NCI-H82 treated with DMSO at 0.1 percent for 48 hours (cell line): Measurements from ENCODE around the gene EFNA5.

Experiments
- DNase-seq: peaks from one replicate; lab custom pipeline; 2025; ENCODE audit not compliant: unreplicated experiment; lab: John Stamatoyannopoulos, UW

The EFNA5 gene

GRCh38 chr5:107523029-107523680 lies 147.6 kb downstream of the EFNA5 start:
- no peak for DNase-seq

- DNase-seq, result no peak
Observed at GRCh38 chr5:107522456-107522855, 148.3 kb downstream of the EFNA5 start.

- DNase-seq, result no peak
Observed at GRCh38 chr5:107519900-107520354, 150.8 kb downstream of the EFNA5 start.

- no peak for DNase-seq
Observed at GRCh38 chr5:107518616-107519015, 152.1 kb downstream of the EFNA5 start.

GRCh38 chr5:107518190-107518589 lies 152.5 kb downstream of the EFNA5 start:
- no peak for DNase-seq

GRCh38 chr5:107517185-107518033 lies 153.3 kb downstream of the EFNA5 start:
- no peak for DNase-seq

- no peak for DNase-seq
Observed at GRCh38 chr5:107516452-107517184, 154.1 kb downstream of the EFNA5 start.

GRCh38 chr5:107515521-107516080 lies 155.1 kb downstream of the EFNA5 start:
- DNase-seq, result no peak

GRCh38 chr5:107514305-107514704 lies 156.4 kb downstream of the EFNA5 start:
- no peak for DNase-seq

GRCh38 chr5:107513337-107514085 lies 157.2 kb downstream of the EFNA5 start:
- no peak for DNase-seq

- DNase-seq, result no peak
Observed at GRCh38 chr5:107512029-107512428, 158.7 kb downstream of the EFNA5 start.

- DNase-seq, result no peak
Observed at GRCh38 chr5:107510125-107510524, 160.6 kb downstream of the EFNA5 start.

GRCh38 chr5:107508097-107508496 lies 162.6 kb downstream of the EFNA5 start:
- DNase-seq, result no peak

GRCh38 chr5:107505763-107506534 lies 164.8 kb downstream of the EFNA5 start:
- no peak for DNase-seq

- no peak for DNase-seq
Observed at GRCh38 chr5:107504424-107504823, 166.3 kb downstream of the EFNA5 start.

- DNase-seq, result peak; percentile 48
Observed at GRCh38 chr5:107502676-107503060, 168.1 kb downstream of the EFNA5 start.

GRCh38 chr5:107501965-107502675 lies 168.6 kb downstream of the EFNA5 start:
- no peak for DNase-seq

GRCh38 chr5:107500840-107501239 lies 169.9 kb downstream of the EFNA5 start:
- no peak for DNase-seq

GRCh38 chr5:107500347-107500746 lies 170.4 kb downstream of the EFNA5 start:
- DNase-seq, result no peak
